Spleen (tissue), 11 donors: ENCODE data around the gene CSNK2A1. TPM values are rescaled to one million over a fixed set of nuclear protein-coding genes. Genes with fewer than 3 reads are reported as not detected.

Source experiments
- DNase-seq: peaks from one replicate; pipeline ENCODE4 v3.0.0-alpha.2; 2020
- H3K27ac ChIP-seq, 8 donors: fragments of 200-600 bp; sonication (generic) in 7 of 8; 1 replicate in 4 of 8; 2 replicates in 4 of 8; pipeline versions ENCODE4 v1.5.0 to v1.8.0; 2016 to 2021; ENCODE audit warnings: inconsistent platforms in 4 of 8, mild to moderate bottlenecking in 4 of 8, moderate library complexity in 1 of 8
- H3K27me3 ChIP-seq, 7 donors: fragments of 200-600 bp; sonication (generic) in 6 of 7; replicated peaks in 1 of 7; 1 replicate in 4 of 7; 2 replicates in 3 of 7; pipeline versions ENCODE4 v1.5.0 to v1.8.0; 2016 to 2021; ENCODE audit warnings: inconsistent platforms in 3 of 7, mild to moderate bottlenecking in 1 of 7
- H3K36me3 ChIP-seq, 6 donors: fragments of 200-600 bp; sonication (generic) in 5 of 6; 1 replicate in 4 of 6; 2 replicates in 2 of 6; pipeline versions ENCODE4 v1.5.0 to v1.8.0; 2016 to 2021; ENCODE audit warnings: inconsistent platforms in 2 of 6
- H3K4me1 ChIP-seq, 6 donors: fragments of 200-600 bp; sonication (generic) in 5 of 6; 1 replicate in 3 of 6; 2 replicates in 3 of 6; pipeline versions ENCODE4 v1.5.0 to v1.8.0; 2016 to 2021; ENCODE audit warnings: inconsistent platforms in 3 of 6
- H3K4me3 ChIP-seq, 8 donors: fragments of 200-600 bp; sonication (generic) in 7 of 8; 1 replicate in 4 of 8; 2 replicates in 4 of 8; pipeline versions ENCODE4 v1.5.0 to v1.8.0; 2016 to 2021; ENCODE audit warnings: inconsistent platforms in 4 of 8, mild to moderate bottlenecking in 4 of 8, moderate library complexity in 2 of 8
- H3K9me3 ChIP-seq, 8 donors: fragments of 200-600 bp; sonication (generic) in 7 of 8; 1 replicate in 4 of 8; 2 replicates in 4 of 8; pipeline versions ENCODE4 v1.5.0 to v1.8.0; 2016 to 2021; ENCODE audit warnings: inconsistent platforms in 4 of 8
- POLR2A ChIP-seq, 3 donors: fragments of 450-650 bp; IDR thresholded peaks; one replicate each; pipeline ENCODE4 v1.5.1; 2017; ENCODE audit warnings: antibody characterized with exemption in 3 of 3, mild to moderate bottlenecking in 1 of 3
- POLR2AphosphoS5 ChIP-seq, 3 donors: sonication (generic); formaldehyde crosslinking; IDR thresholded peaks; one replicate each; pipeline ENCODE4 v1.5.1; 2017; ENCODE audit warnings: antibody characterized with exemption in 3 of 3
- WGBS, 5 donors: extraction: QIAGEN DNeasy Blood & Tissue Kit in 3 of 5; methylation state at CpG; one replicate each; pipeline versions ENCODE4 v1.1.5 to v1.1.7; 2013 to 2018; 5-methylcytosine and 5-hydroxymethylcytosine counted together
- intact Hi-C: fragments of 100-400 bp; cut with DNase I; formaldehyde crosslinking; loops from one replicate; pipeline ENCODE4 v1.15.0; 2023; ENCODE audit warnings: low total_unique reads
- polyA plus RNA-seq, 3 donors: library from polyadenylated mRNA; stranded (reverse); fragments of 200-250 nt; gene quantifications; one replicate each; pipeline ENCODE4 v1.2.1, GENCODE V29; 2013
- total RNA-seq, 7 donors: library from RNA; depleted of rRNA in 3 of 7; stranded (reverse); fragments of >200 nt in 3 of 7; fragmentation: NEBNext Ultra II Directional in 4 of 7; extraction: Animal tissue kit (Norgen Biotek cat#: 25700) in 4 of 7; gene quantifications; one replicate each; pipeline versions ENCODE4 v1.1.0 to v1.2.1, GENCODE V29; 2016 to 2021
- TF ChIP-seq, protein P1 (sequence below), 11 experiments: fragments of 200-600 bp in 7 of 11; fragments of 450-650 bp in 4 of 11; sonication (generic) in 4 of 11; IDR thresholded peaks in 8 of 11; conservative IDR thresholded peaks in 3 of 11; 1 replicate in 7 of 11; 2 replicates in 4 of 11; pipeline versions ENCODE4 v1.4.0 to v1.8.0; 2016 to 2021; ENCODE audit warnings: antibody characterized with exemption in 11 of 11, inconsistent platforms in 4 of 11, mild to moderate bottlenecking in 1 of 11
- donor health status: healthy with polysubstance abuse.
- donor health status: DM: no; HTN: no; CAD: no; lungs with moderate emphysema.
- donor health status: DM: no; HTN: no; CAD: no.
- donor health status: Bipolar disorder and iron deficiency.
- donor health status: healthy.
- donor health status: DM: no; HTN: no; CAD: no.
- donor health status: DM: yes; HTN: yes; CAD: no.

Gene CSNK2A1
- total and polyA plus RNA-seq, 10 donors, result 16.4 to 92.9 (median 88.1) TPM

- no peak for DNase-seq
- H3K9me3 ChIP-seq, result no peaks in the 10 kb centered on the region
- TF ChIP-seq POLR2A (IDR thresholded peaks at IDR 0.05) (no peak), POLR2AphosphoS5 (IDR thresholded peaks at IDR 0.05) (no peak)
- TF ChIP-seq, protein P1, sequence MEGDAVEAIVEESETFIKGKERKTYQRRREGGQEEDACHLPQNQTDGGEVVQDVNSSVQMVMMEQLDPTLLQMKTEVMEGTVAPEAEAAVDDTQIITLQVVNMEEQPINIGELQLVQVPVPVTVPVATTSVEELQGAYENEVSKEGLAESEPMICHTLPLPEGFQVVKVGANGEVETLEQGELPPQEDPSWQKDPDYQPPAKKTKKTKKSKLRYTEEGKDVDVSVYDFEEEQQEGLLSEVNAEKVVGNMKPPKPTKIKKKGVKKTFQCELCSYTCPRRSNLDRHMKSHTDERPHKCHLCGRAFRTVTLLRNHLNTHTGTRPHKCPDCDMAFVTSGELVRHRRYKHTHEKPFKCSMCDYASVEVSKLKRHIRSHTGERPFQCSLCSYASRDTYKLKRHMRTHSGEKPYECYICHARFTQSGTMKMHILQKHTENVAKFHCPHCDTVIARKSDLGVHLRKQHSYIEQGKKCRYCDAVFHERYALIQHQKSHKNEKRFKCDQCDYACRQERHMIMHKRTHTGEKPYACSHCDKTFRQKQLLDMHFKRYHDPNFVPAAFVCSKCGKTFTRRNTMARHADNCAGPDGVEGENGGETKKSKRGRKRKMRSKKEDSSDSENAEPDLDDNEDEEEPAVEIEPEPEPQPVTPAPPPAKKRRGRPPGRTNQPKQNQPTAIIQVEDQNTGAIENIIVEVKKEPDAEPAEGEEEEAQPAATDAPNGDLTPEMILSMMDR (IDR thresholded peaks at IDR 0.05 in 8 of 11, conservative IDR thresholded peaks at IDR 0.05 in 3 of 11), result no peak
- H3K27ac ChIP-seq, result no peak overlapping the region
- 76 to 87% (median 78%) methylated on average over 2 of the region's 2 CpGs for WGBS, 5 donors
- H3K36me3 ChIP-seq, result peaks cover 2 to 100% (median 80%) of the 10 kb centered on the region in 6 donors
- no peaks in the 10 kb centered on the region for H3K4me1 ChIP-seq
- H3K27me3 ChIP-seq, result no peaks in the 10 kb centered on the region
- intact Hi-C loops, result no loop called here
- no peak overlapping the region for H3K4me3 ChIP-seq
Measured at GRCh38 chr20:496126-496696, 47.4 kb downstream of the CSNK2A1 start.

DNA sequence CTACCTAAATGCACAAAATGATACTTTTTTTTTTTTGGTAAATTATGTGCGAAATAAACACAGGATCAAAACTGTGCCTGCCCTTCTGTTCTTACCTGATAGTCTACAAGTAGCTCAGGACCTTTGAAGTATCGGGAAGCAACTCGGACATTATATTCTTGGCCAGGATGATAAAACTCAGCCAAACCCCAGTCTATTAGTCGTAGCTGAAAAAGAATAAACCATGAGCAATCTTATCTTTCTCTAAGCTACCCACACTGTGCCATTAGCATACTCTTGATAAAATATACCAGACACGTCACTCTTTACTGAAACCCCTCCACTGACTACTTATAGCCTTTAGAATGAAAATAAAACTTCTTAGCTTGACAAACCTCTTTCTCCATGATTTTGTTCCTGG lies 51.4 kb downstream of the CSNK2A1 start:
- no peaks in the 10 kb centered on the region for H3K9me3 ChIP-seq
- WGBS, 5 donors, result 93 to 97% (median 97%) methylated on average over 5 of the region's 5 CpGs
- no peak for DNase-seq
- H3K27me3 ChIP-seq, result no peaks in the 10 kb centered on the region
- H3K36me3 ChIP-seq, result peaks cover 0 to 100% (median 87%) of the 10 kb centered on the region in 6 donors
- TF ChIP-seq POLR2A (IDR thresholded peaks at IDR 0.05) (no peak), POLR2AphosphoS5 (IDR thresholded peaks at IDR 0.05) (no peak)
- TF ChIP-seq, protein P1 (IDR thresholded peaks at IDR 0.05 in 8 of 11, conservative IDR thresholded peaks at IDR 0.05 in 3 of 11), result no peak
- intact Hi-C loops, result no loop called here
- no peak overlapping the region for H3K4me3 ChIP-seq
- no peak overlapping the region for H3K27ac ChIP-seq
- no peaks in the 10 kb centered on the region for H3K4me1 ChIP-seq

DNA sequence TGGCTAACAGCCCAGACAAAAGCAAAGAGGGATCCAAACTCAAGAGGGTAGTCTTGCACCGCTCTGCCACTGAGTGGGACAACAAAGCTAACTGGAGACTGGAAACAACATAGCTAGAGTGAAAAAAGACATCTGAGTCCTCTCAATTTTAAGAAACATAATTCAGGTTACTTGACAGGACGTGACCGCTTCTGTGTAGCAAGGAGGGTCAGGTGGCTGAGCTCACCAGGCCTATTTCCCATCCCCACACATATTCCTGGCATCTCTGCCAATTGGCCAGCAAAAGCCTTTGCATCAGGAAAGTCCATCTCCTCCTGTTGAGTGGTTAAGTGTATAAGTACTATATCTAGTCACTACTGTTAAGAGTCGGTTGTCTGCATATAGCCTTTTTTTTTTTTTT lies 55.9 kb downstream of the CSNK2A1 start:
- intact Hi-C loops, result no loop called here
- WGBS, 5 donors, result 89 to 99% (median 96%) methylated on average over 4 of the region's 4 CpGs
- Histone ChIP-seq H3K36me3 (peaks cover 0 to 100% (median 93%) of the 10 kb centered on the region in 6 donors), H3K9me3 (no peaks in the 10 kb centered on the region), H3K27ac (no peak overlapping the region), H3K4me3 (no peak overlapping the region), H3K27me3 (no peaks in the 10 kb centered on the region), H3K4me1 (no peaks in the 10 kb centered on the region)
- no peak for TF ChIP-seq POLR2AphosphoS5 (IDR thresholded peaks at IDR 0.05)
- TF ChIP-seq, protein P1 (IDR thresholded peaks at IDR 0.05 in 8 of 11, conservative IDR thresholded peaks at IDR 0.05 in 3 of 11), result no peak
- no peak for TF ChIP-seq POLR2A (IDR thresholded peaks at IDR 0.05)
- no peak for DNase-seq

GRCh38 chr20:483815-484644 lies 59.6 kb downstream of the CSNK2A1 start:
- no peak for DNase-seq
- Histone ChIP-seq H3K27me3 (no peaks in the 10 kb centered on the region), H3K36me3 (peaks cover 0 to 94% (median 71%) of the 10 kb centered on the region in 6 donors), H3K9me3 (no peaks in the 10 kb centered on the region), H3K4me1 (peaks cover 0 to 13% (median 0%) of the 10 kb centered on the region in 6 donors), H3K4me3 (no peak overlapping the region), H3K27ac (no peak overlapping the region)
- 83 to 86% (median 85%) methylated on average over 9 of the region's 9 CpGs for WGBS, 5 donors
- intact Hi-C loops, result loop anchor here (5.0 kb wide), 1 partner anchor 132 kb away; no protein-coding TSS in a partner anchor
- TF ChIP-seq POLR2A (IDR thresholded peaks at IDR 0.05) (no peak), POLR2AphosphoS5 (IDR thresholded peaks at IDR 0.05) (no peak)
- TF ChIP-seq, protein P1 (IDR thresholded peaks at IDR 0.05 in 8 of 11, conservative IDR thresholded peaks at IDR 0.05 in 3 of 11), result no peak
